Measurements from ENCODE around the gene ANO2.

ANO2 gene

GRCh38 chr12:5809586-5809985, 135.5 kb downstream of the ANO2 start:
- no peak for DNase-seq

GRCh38 chr12:5808981-5809380, 136.1 kb downstream of the ANO2 start:
- no peak for DNase-seq

GRCh38 chr12:5807514-5808219, 137.4 kb downstream of the ANO2 start:
- no peak for DNase-seq

GRCh38 chr12:5807090-5807414, 138.0 kb downstream of the ANO2 start:
- DNase-seq: no peak

GRCh38 chr12:5806371-5807089, 138.5 kb downstream of the ANO2 start:
- DNase-seq: no peak

GRCh38 chr12:5803532-5803931, 141.5 kb downstream of the ANO2 start:
- no peak for DNase-seq

- no peak for DNase-seq
Observed at GRCh38 chr12:5798242-5799015, 146.6 kb downstream of the ANO2 start.

GRCh38 chr12:5797661-5798060, 147.4 kb downstream of the ANO2 start:
- DNase-seq: no peak

- DNase-seq: no peak
Observed at GRCh38 chr12:5796959-5797225, 148.2 kb downstream of the ANO2 start.

GRCh38 chr12:5796171-5796958, 148.7 kb downstream of the ANO2 start:
- peak in 1 of 2 experiments; percentile 3 for DNase-seq

- DNase-seq: no peak
Observed at GRCh38 chr12:5794156-5794555, 150.9 kb downstream of the ANO2 start.

GRCh38 chr12:5792343-5792742, 152.7 kb downstream of the ANO2 start:
- DNase-seq: no peak

GRCh38 chr12:5789469-5789968, 155.5 kb downstream of the ANO2 start:
- no peak for DNase-seq

GRCh38 chr12:5787828-5788227, 157.2 kb downstream of the ANO2 start:
- DNase-seq: no peak

- DNase-seq: no peak
Observed at GRCh38 chr12:5785601-5786000, 159.5 kb downstream of the ANO2 start.

- no peak for DNase-seq
Observed at GRCh38 chr12:5784462-5785130, 160.5 kb downstream of the ANO2 start.

GRCh38 chr12:5783289-5783920, 161.7 kb downstream of the ANO2 start:
- no peak for DNase-seq

- DNase-seq: no peak
Observed at GRCh38 chr12:5780536-5780935, 164.5 kb downstream of the ANO2 start.

- no peak for DNase-seq
Observed at GRCh38 chr12:5779401-5779800, 165.7 kb downstream of the ANO2 start.

GRCh38 chr12:5778821-5779220, 166.2 kb downstream of the ANO2 start:
- DNase-seq: no peak

- no peak for DNase-seq
Observed at GRCh38 chr12:5777451-5777850, 167.6 kb downstream of the ANO2 start.

GRCh38 chr12:5776091-5776490, 169.0 kb downstream of the ANO2 start:
- DNase-seq: no peak
